Vagina (tissue), 2 donors: ENCODE measurements around the gene PPIP5K1.

ENCODE experiments used
- CTCF ChIP-seq, 3 experiments: fragments of 450-650 bp in 2 of 3; fragments of 200-600 bp in 1 of 3; sonication (generic) in 1 of 3; IDR thresholded peaks; one replicate each; pipeline ENCODE4 v1.5.1; 2017 to 2019; ENCODE audit warnings: antibody characterized with exemption in 3 of 3, mild to moderate bottlenecking in 2 of 3, moderate library complexity in 2 of 3
- POLR2A ChIP-seq, 2 donors: fragments of 450-650 bp; IDR thresholded peaks; one replicate each; pipeline ENCODE4 v1.6.1; 2017; ENCODE audit warnings: antibody characterized with exemption in 2 of 2, mild to moderate bottlenecking in 2 of 2, moderate library complexity in 2 of 2
- POLR2AphosphoS5 ChIP-seq, 2 donors: sonication (generic); formaldehyde crosslinking; IDR thresholded peaks; one replicate each; pipeline ENCODE4 v1.9.0; 2017; ENCODE audit warnings: antibody characterized with exemption in 2 of 2, mild to moderate bottlenecking in 2 of 2, low read depth in 1 of 2; ENCODE audit not compliant: insufficient read depth in 1 of 2

DNA sequence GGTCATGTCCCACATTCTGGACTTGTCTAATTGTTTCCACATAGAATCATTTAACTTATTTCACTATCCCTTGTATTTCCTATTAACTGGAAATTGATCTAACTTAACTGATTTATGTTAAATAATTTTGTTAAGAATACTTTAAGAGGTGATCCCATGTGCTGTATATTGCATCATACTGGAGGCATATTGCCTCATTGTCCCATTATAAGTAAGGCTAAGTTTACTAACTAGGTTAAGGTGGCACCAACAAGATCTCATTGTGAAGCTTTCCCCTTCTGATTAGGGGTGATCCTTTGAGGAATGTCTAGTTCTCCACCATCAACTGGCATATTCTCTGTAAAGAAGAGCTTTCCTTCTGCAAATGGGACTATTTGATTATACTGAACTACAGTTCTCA, 48.2 kb downstream of the PPIP5K1 start:
- TF ChIP-seq POLR2AphosphoS5 (IDR thresholded peaks at IDR 0.05; ENCODE audit: insufficient read depth in 1 of 2, low read depth in 1 of 2): no peak
- no peak for TF ChIP-seq POLR2A (IDR thresholded peaks at IDR 0.05)
- TF ChIP-seq CTCF (IDR thresholded peaks at IDR 0.05): no peak
